G401.6 (cell line): ENCODE data around the gene PLEKHM3.

ENCODE experiments used
- FAIRE-seq: peaks from 2 replicates; lab custom pipeline; 2012; peaks lifted over from hg19 to GRCh38; lab: Jason Lieb, UNC

The PLEKHM3 gene

DNA sequence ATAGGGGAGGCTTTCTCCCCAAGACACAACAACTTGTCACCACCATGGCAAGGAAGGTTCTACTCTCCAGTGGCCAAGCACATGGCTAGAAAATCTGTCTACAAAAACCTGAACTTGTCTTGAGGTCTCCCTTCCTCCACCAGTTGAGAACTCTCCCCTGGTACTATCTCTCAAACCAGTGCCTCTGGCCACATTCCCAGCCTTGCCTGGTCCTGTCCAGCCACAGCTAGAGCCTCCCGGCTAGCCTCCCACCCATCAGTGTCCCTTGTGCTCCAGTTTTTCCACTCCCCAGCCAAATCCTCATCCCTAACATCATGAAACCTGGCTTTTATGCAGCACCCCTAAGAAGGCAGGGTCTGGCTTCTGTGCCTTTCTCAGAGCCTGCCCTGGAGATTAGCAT, 234.4 kb downstream of the PLEKHM3 start:
- no peak for FAIRE-seq

DNA sequence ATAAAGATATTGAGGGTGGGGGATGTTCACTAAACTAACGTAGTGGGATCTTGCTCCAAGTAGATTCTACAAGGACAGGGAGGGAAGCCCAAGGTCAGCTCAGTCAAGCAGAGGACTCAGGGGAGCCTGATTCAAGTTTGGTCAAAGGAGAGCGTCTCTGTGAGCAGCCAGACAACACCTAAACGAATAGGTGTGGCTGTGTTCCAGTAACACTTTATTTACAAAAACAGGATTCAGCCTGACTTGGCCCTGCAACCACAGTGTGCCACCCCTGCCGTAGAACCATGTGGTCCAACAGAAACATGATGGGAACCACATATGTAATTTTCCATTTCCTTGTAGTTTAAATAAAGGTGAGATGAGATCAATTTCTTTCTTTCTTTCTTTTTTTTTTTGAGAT, 237.5 kb downstream of the PLEKHM3 start:
- no peak for FAIRE-seq

DNA sequence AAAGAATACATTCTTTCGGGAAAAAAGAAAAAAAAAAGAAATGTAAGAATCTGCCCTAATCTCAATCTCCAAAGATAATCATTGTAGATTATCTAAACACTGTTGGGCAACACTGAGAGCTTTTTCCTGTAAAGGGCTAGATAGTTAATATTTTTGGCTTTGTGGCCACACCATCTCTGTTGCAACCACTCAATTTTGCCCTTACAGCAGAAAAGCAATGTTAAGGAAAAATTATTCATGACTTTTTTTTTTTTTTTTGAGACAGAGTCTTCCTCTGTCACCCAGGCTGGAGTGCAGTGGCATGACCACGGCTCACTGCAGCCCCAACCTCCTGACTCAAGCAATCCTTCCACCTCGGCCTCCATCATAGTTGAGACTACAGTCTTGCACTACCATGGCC, 238.3 kb downstream of the PLEKHM3 start:
- no peak for FAIRE-seq

DNA sequence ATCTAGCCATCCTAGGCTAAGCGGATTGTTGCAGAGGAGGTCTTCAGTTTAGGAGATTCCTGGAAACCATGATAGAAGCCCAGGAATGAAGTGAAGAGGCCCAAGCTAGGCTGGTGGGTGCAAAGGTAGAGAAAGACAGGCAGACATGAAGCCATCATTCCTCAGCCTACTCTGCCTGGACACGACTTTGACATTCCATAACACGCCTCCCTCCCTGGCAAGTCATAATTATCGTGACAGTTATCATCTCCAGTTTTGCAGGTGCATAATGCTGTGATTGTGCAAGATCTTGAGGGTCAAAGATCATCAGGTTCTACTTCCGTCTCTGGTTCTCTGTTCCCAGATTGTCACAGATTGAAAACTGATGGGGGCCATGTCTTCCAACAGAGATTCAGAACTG, 240.4 kb downstream of the PLEKHM3 start:
- no peak for FAIRE-seq

DNA sequence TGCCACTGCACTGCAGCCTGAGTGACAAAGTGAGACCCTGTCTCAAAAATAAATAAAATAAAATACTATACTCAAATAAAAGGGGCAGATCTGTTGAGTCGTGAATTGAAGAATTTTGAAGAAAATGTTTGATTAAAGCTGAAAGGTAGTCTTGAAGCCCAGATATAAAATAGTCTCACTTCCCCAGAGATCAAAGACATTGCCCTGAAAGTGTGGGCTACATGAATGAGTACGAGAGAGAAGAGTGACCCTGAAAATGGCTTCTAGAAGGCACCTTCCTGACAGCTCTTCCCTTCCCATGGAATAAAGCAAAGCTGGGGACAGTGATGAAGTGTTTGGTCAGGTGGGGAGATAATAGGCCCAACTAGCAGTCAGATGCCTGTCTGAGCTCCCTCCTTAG, 241.8 kb downstream of the PLEKHM3 start:
- FAIRE-seq, result no peak

DNA sequence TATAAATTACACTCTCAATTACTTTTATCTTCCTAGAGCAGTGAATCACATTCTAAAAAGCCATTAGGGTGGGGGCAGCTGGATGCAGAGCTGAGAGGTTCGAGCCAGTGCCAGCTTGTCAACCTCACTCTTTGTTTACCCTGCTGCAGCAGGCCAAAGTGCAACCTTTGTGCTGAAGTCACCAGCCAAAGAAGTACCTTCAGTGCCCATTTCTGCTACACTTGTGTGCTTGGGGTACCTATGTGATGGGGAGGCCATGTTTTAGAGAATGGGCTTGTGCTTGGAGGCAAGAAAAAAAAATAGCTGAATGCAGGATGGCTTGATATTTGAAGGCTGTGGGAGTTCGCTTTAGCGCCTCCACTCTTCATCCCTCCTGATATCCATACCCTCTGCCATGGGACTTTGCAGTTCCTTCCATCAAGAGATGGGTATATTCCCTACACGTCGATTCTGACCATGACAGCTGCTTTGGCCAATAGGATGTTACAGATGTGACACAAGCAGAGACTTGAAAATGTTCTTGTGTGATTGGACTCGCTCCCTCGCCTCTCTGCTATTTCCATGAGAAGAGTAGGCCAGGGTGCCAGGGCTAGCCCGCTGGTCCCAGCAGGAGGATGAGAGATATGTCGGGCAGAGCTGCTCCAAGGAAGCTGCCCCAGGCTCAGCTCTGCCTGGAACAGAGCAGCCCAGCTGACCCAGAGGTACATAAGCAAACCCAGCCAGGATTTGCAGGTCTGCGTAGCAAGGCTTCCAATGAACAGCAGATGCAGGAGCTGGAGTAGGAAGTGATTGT, 242.9 kb downstream of the PLEKHM3 start:
- FAIRE-seq, result no peak

DNA sequence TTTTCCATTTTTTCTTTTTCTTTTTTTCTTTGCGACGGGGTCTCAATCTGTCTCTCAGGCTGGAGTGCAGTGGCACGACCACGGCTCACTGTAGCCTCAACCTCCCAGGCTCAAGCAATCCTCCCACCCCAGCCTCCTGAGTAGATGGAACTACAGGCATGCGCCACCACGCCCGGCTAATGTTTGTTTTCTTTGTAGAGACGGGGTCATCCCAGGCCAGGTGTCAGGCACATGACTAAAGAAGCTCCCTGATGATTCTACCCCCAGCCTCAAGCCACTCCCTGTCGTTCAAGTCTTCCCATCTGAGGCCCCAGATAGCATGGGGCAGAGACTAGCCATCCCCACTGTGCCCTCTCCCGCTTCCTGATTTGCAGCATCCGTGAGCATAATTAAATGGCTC, 245.8 kb downstream of the PLEKHM3 start:
- FAIRE-seq, result no peak

DNA sequence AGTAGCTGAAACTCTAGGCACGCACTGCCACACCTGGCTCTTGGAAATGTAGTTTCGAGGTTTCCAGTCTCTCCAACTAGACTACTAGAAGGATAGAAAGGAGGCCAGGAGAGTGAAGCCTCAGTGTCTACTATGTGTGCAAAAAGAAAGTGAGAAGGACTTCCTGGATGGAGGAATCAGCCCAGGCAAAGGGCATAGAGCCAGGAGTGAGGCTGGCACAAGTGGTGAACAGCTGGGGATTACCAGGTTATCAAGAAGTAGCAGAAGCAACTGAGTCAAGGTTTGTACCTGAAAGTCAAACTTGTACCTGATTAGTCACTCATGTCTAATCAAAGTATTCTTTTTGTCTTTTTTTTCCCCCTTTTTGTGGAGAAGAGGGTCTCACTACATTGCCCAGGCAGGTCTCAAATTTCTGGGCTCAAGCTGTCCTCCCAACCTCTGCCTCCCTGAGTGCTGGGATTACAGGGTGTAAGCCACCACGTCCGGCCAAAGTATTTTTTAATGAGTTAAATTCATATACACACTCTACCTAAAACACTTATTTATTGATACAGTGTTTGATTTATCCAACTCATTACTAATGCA, 246.9 kb downstream of the PLEKHM3 start:
- no peak for FAIRE-seq

DNA sequence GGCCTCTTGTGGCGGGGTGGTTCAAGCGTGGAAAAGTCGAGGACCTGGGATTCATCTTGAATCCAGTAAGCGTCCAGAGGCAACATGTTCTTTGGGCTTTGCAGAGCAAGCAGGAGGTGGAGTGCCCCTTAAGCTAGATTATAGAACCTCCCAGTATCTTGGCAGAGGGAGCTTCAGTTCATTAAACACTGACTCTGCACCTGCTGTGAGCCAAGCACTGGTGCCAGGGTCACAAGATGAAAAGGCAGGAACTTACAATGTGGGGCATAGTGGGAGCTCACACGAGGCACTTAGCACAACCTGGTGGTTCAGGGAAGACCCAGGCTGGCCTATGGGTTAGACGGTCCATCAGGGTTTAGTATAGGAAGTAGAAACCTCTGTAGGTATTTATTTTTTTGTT, 248.2 kb downstream of the PLEKHM3 start:
- no peak for FAIRE-seq

DNA sequence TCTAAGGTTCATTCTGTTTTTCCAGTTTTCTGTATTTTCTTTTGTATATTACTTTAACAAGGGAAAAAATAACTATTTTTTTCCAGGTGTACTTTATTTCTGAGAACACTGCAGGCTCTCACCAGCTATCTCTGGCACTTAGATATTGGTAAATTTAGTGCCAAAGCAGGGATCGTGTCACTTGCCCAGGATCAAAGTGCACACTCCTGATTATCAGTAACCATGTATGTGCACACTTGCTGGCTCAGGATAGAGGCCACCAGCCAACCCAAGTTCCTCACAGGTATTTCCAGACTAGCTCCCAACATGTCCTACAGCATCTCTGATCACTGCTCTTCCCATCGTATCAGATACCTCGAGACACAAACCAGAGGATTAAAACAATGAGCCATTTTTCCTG, 249.9 kb downstream of the PLEKHM3 start:
- no peak for FAIRE-seq

DNA sequence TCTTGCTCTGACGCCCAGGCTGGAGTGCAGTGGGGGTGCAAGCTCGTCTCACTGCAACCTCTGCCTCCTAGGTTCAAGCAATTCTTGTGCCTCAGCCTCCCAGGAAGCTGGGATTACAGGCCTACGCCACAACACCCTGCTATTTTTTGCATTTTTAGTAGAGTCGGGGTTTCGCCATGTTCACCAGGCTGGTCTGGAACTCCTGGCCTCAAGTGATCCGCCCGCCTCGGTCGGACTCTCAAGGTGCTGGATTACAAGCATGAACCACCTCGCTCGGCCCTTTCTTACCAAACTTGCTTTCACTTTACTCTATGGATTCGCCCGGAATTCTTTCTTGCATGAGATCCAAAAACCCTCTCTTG, 252.5 kb downstream of the PLEKHM3 start:
- no peak for FAIRE-seq

DNA sequence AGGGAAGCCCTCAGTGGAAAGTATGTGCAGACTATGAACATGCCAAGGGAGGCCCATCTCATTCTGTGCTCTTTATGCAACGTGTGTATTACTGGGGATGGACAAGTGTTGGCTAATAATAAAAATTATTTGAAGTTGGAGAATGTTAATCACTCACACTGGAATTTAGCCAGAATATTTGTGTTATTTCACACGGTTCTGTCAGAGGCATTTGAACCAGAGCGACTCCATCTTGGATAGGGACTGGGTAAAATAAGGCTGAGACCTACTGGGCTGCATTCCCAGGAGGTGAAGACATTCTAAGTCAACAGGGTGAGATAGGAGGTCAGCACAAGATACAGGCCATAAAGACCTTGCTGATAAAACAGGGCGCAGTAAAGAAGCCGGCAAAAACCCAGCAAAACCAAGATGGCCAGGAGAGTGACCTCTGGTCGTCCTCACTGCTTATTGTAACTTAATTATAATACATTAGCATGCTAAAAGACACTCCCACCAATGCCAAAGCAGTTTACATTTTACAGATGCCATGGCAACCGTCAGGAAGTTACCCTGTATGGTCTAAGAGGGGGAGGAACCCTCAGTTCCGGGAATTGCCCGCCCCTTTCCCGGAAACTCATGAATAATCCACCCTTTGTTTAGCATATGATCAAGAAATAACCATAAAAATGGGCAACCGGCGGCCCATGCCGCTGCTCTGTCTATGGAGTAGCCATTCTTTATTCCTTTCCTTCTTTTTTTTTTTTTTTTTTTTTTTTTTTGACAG, 253.1 kb downstream of the PLEKHM3 start:
- no peak for FAIRE-seq

DNA sequence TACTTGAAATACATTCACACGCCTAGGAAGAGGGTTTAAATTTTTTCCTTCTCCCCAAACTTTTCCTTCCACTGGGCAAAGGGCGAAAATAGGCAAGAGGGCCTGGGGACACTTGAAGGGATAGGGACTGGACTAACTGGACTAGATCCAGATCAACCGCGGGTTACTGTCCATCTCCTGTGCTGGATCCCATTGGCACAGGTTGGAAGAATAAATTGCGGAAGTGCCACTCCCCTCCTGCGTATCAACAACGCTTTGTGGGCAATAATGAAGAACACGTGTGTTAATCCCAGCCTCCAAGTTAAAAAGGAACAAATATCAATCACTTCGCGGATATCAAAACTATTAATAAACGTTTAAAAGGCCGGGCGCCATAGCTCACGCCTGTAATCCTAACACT, 253.9 kb downstream of the PLEKHM3 start:
- no peak for FAIRE-seq
